ENCODE measurements around the gene PHAX.

The PHAX gene

DNA sequence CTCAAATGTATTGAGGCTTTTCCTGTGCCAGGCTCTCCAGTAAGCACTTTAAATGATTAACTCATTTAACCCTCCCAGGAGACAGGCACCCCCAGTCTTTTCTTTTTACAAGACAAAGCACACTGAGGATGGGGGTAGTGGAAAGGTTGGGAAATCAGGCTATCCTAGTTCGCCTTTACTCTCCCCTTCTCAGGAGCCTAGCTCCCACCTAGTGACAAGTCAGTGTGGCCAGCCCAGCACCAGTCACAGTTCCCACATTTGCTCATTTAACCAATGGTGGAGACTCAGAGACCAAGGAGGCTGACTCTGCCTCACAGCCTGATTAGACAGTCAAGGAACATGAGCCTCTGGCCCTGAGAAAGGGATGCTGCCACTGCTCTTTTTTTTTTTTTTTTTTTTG lies 9.2 kb upstream of the PHAX start:
- DNase-seq (ENCODE audit: low read depth), result no peak
- H3K4me3 ChIP-seq (ENCODE audit: low read depth, low read length), result no peak overlapping the region
- TF ChIP-seq CTCF (IDR thresholded peaks at IDR 0.05; ENCODE audit: control insufficient read depth, extremely low read depth, insufficient read depth), result no peak

DNA sequence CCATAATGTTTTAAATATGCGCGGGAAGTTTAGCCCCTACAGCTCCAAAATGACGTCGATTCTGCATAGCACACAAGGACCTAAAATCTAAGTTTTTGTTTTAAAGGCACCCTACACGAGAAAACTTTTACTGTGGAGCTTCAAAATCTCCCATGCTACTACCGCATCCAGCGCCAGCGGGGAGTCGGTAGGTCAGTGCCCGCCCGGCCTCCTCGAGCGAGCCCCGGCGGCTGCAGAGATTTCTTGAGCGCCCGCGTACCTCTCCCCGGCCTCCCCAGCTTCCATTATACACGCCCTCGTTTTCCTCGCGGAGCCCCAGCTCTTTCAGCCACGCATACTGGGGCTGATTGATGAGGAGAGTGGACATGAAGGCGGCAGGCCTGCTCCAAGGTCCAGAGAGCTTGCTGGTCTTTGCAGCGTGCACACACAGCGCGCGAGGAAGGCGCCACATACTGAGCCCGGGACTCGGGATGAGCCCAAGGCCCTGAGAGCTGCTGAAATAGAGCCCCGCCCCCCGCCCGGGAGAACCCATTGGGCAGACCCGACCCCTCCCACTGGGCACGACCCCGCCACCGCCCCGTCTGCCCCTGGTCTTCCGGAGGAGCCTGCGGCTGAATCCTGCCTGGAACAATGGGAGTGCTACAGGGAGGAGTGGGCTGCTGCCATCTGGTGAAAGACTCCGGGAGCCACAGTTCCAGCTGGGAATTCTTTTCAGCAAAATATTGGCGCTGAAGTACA lies 5.8 kb upstream of the PHAX start, which contains the start of gene ALDH7A1:
ALDH7A1 (minus strand) TSS at position 472 of the 738 bp plus-strand sequence; CDS start at position 451, 21 bp downstream.
- no peak within 1 kb of the TSS for H3K4me3 ChIP-seq (ENCODE audit: low read depth, low read length)
- DNase-seq (ENCODE audit: low read depth), result no peak
- TF ChIP-seq CTCF (IDR thresholded peaks at IDR 0.05; ENCODE audit: control insufficient read depth, extremely low read depth, insufficient read depth), result peak; percentile 26; the same call in 1 of the 2 replicates

DNA sequence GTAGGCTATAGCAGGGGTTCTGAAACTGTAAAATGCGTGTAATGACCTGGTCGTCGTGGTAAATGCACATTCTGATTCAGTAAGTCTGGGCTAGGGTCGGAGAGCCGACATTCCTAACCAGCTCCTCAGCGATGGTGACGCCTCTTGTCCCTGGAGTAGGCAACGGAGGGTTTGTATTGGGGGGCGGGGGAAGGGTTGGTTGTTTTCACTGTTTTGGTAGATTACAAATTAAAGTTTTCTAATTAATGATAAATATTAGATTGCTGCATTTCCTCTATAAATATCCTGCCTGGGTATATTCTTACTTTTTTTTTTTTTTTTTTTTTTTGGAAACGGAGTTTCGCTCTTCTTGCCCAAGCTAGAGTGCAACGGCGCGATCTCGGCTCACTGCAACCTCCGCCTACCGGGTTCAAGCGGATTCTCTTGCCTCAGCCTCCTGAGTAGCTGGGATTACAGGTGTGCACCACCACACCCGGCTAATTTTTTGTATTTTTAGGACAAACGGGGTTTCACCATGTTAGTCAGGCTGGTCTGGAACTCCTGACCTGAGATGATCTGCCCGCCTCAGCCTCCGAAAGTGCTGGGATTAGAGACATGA lies 5.2 kb upstream of the PHAX start:
- no peak for DNase-seq (ENCODE audit: low read depth)
- no peak for TF ChIP-seq CTCF (IDR thresholded peaks at IDR 0.05; ENCODE audit: control insufficient read depth, extremely low read depth, insufficient read depth)
- no peak overlapping the region for H3K4me3 ChIP-seq (ENCODE audit: low read depth, low read length)

DNA sequence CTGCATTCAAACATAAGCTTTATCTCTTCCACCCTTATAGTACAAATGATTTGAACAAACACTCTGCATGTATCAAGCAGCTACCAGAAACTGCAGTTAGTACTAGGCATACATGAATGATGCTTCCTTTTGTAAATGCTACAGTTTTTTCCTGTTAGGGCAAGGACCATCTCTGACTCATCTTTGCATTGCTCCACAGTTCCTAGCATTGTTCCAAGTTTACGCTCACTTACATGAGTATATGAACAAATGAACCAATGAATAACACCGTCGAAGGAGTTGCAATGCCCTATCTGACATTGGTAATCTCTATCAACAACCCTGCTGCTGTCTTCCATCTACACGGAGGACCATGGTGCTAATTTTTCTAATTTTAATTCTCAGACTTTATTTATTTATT lies 3.6 kb upstream of the PHAX start:
- no peak overlapping the region for H3K4me3 ChIP-seq (ENCODE audit: low read depth, low read length)
- no peak for DNase-seq (ENCODE audit: low read depth)
- TF ChIP-seq CTCF (IDR thresholded peaks at IDR 0.05; ENCODE audit: control insufficient read depth, extremely low read depth, insufficient read depth), result no peak

DNA sequence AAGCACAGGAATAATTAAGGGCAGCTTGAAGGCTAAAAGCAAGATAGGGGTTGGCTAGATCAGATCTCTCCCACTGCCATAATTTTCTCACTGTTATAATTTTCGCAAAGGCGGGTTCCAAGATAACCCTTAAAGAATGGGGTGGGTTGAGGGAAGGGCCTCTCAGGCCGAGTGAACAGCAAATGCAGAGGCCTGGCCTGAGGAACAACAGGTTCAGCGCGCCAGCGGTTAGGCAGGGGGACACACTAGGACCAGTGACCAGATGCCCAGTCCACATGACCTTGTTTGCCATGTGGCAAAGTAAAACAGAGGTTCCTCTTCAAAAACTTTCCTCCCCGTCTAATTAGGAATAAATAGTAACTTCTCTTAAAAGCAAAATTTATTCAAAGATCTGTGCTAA lies 1.2 kb upstream of the PHAX start:
- TF ChIP-seq CTCF (IDR thresholded peaks at IDR 0.05; ENCODE audit: control insufficient read depth, extremely low read depth, insufficient read depth), result no peak
- no peak overlapping the region for H3K4me3 ChIP-seq (ENCODE audit: low read depth, low read length)
- DNase-seq (ENCODE audit: low read depth), result no peak

DNA sequence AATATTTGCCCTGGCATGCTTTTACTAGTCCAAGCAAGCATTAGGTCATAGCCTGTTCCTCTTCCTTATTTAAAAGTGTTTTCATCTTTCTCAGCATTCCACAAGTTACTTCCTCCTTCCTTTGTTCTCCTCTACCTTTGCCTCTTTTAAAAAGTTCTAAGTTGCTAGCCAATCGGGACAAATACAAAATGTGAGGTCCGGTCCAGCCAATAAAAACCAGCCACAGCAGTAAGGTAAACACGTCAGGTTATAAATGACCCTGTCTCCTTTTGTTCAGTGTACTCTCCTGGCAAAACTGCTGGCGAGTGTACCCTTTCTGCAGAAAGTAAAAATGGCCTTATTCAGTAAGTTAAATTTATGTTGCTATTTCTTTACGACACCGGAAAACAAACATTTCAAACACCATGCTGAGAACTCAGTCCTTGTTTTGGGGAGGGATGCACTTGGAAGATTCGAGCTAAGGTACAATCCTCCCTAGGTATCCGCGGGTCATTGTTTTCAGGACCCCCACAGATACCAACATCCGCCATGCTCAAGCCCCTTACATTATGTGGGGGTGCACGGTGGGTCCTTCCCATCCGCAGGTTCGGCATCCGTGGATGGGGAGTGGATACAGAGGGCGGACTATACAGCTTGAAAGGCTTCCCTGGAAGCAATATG lies 646 bp upstream of the PHAX start:
- peak; percentile 78 for DNase-seq (ENCODE audit: low read depth)
- peak overlapping the region; percentile 78 for H3K4me3 ChIP-seq (ENCODE audit: low read depth, low read length)

DNA sequence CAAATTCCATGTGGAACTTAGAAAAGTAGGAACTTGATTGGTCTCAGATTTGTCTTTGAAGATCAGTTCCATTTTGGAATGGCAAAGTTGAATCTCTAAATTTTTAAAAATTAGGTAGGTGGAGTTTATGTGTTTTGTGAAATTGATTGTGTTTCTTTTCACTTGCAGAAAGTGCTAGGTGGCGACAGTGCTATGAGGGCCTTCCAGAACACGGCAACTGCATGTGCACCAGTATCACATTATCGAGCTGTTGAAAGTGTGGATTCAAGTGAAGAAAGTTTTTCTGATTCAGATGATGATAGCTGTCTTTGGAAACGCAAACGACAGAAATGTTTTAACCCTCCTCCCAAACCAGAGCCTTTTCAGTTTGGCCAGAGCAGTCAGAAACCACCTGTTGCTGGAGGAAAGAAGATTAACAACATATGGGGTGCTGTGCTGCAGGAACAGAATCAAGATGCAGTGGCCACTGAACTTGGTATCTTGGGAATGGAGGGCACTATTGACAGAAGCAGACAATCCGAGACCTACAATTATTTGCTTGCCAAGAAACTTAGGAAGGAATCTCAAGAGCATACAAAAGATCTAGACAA lies 2.8 kb downstream of the PHAX start:
- H3K4me3 ChIP-seq (ENCODE audit: low read depth, low read length), result no peak overlapping the region
- TF ChIP-seq CTCF (IDR thresholded peaks at IDR 0.05; ENCODE audit: control insufficient read depth, extremely low read depth, insufficient read depth), result no peak

More for the DNA sequence above, 2.8 kb downstream of the PHAX start:
- no peak for DNase-seq (ENCODE audit: low read depth)

All from LNCaP clone FGC (cell line).